HG03439 (cell line): ENCODE results near the gene SLFN11.
"Not testable (repeated sequence)": the region's sequence is repeated elsewhere in the genome, so short reads cannot be mapped to it uniquely, and the experiment has no call there.

Experiments
- ATAC-seq: cut with Tn5 transposase; IDR thresholded peaks from one replicate; pipeline ENCODE4 v1.9.1; 2021; ENCODE audit warnings: mild to moderate bottlenecking, moderate library complexity; ENCODE audit not compliant: unreplicated experiment

The SLFN11 gene

GRCh38 chr17:35368081-35368830 lies 5.2 kb downstream of the SLFN11 start:
- peak; percentile 86 for ATAC-seq

- ATAC-seq: no peak
Measured at GRCh38 chr17:35361027-35361426, 12.4 kb downstream of the SLFN11 start.

GRCh38 chr17:35359398-35359797 lies 14.0 kb downstream of the SLFN11 start:
- no peak for ATAC-seq

DNA sequence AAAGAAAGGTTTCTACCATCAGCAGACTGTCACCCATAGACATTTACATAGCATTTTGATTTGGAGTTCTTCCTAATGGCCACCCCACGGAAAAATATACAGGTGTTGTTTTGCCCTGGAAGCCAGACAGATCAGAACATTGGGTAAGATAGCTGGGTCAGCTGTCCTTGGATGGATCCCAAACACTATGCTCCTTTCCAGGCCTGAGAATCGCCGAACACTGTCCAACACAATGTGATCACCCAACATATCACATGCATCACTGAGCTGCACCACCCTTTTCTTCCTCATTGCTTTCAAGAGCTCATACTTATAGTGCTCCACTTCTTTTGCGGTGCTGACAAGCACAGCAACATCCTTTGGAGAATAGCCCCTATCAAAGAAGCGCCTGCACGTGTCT lies 21.1 kb downstream of the SLFN11 start:
- ATAC-seq: no peak

DNA sequence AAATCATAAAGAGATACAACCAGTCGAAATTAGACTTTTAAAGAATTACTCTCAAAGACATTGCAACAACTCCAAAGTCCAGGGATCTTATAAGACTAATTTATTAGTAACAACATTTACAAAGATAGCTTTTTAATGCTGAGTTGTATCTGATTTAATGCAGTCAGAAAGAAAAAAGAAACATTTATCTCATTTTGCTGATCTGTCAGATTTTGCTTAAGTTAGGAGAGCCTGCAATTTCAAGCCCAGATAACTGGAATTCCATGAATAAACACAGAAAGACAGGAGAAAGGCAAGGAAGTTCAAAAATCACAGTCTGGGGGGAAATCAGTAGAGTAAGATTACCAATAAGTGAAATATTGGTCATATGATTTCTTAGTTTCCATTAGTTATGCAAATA lies 22.9 kb downstream of the SLFN11 start:
- ATAC-seq: no peak

- no peak for ATAC-seq
Measured at GRCh38 chr17:35345926-35346771, 27.3 kb downstream of the SLFN11 start.

DNA sequence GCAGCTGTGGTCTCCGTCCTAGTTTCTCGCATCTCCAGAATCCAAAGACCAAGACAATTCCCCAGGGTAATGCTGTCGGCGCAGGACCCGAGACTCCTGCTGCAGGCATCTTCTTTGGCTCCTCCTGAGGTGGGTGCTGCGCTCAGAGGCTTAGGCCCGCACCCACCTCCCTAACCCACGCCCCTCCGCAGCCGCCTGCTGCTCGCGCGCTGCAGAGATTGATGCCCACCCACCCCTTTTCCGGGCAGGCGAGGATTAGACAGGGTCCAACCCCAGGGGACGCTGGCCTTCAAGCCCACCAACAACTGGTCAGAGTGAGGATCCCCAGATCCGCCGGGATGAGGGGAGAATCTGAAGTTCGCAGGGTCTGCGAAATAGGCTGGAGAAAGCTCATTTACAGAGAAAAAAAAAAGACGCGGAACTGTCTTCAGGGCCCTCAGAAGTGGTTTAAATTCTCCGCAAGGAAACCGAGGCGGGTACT lies 27.9 kb downstream of the SLFN11 start:
- no peak for ATAC-seq

GRCh38 chr17:35344262-35344661 lies 29.2 kb downstream of the SLFN11 start:
- no peak for ATAC-seq

DNA sequence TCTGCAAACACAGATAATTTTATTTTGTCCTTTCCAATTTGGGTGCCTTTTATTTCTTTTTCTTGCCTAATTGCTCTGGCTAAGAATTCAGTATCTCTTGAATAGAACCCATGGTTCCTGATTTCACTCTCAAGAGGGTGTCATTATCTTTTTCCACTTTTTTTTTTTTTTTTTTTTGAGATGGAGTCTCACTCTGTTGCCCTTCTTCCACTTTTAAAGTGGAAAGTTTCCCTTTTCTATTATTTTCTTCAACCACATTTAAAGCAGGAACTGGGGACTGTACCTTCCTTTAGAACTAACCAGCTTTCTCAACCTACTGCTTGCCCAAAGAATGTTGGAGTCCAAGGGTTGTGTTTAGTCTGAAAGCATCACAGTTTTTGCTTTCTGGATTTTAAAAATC lies 31.1 kb downstream of the SLFN11 start:
- no peak for ATAC-seq

- ATAC-seq: no peak
Measured at GRCh38 chr17:35341411-35341992, 31.9 kb downstream of the SLFN11 start.

GRCh38 chr17:35338230-35338629 lies 35.2 kb downstream of the SLFN11 start:
- no peak for ATAC-seq

DNA sequence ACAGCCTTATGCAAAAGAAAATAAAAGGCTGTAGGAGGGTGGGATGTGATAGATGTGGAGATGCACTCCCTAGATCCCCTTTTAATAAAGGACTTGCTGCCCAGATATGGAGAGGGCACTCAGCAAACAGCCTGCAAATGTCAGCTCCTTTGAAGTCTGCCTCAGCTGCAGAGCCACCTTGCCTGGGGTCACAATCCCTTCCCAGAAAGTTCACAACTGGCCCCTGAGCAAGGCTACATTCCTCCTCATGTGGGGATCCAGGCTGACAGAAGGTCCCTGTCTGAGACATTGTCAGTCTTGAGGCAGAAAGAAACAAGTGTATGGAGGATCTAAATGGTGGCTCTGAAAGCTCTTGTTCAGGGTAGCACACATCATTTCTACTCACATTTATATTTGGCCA lies 36.1 kb downstream of the SLFN11 start:
- ATAC-seq: no peak

DNA sequence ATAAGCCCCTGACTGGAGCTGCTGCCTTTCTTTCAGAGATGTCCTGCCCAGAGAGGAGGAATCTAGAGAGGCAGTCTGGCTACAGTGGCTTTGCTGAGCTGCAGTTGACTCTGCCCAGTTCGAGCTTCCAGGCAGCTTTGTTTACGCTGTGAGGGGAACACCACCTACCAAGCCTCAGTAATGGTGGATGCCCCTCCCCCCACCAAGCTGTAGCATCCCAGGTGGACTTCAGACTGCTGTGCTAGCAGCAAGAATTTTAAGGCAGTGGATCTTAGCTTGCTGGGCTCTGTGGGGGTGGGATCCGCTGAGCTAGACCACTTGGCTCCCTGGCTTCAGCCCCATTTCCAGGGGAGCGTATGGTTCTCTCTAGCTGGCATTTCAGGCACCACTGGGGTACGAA lies 39.8 kb downstream of the SLFN11 start:
- not testable (repeated sequence) for ATAC-seq

DNA sequence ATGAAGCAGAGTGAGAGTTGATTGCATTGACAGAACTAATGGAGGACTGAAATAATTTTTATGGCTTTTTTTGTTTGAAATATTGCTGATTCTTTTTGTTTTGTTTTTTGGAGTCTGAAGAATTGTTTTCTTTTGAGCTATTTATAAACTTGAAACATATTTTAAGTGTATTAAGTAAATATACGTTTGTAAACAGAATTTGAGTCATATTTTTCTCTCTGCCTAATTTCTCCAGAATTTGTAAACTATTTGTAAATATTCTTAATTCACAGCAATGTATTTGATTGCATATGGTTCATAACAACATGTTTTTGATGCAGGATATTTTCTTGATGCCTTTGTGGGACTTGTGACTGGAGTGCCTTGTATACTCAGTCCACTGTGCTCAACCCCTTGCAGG lies 50.7 kb downstream of the SLFN11 start:
- ATAC-seq: no peak

GRCh38 chr17:35315971-35316370 lies 57.5 kb downstream of the SLFN11 start:
- no peak for ATAC-seq

- no peak for ATAC-seq
Measured at GRCh38 chr17:35315283-35315682, 58.1 kb downstream of the SLFN11 start.

- no peak for ATAC-seq
Measured at GRCh38 chr17:35314415-35315216, 58.8 kb downstream of the SLFN11 start.

- ATAC-seq: no peak
Measured at GRCh38 chr17:35313875-35314409, 59.5 kb downstream of the SLFN11 start.

DNA sequence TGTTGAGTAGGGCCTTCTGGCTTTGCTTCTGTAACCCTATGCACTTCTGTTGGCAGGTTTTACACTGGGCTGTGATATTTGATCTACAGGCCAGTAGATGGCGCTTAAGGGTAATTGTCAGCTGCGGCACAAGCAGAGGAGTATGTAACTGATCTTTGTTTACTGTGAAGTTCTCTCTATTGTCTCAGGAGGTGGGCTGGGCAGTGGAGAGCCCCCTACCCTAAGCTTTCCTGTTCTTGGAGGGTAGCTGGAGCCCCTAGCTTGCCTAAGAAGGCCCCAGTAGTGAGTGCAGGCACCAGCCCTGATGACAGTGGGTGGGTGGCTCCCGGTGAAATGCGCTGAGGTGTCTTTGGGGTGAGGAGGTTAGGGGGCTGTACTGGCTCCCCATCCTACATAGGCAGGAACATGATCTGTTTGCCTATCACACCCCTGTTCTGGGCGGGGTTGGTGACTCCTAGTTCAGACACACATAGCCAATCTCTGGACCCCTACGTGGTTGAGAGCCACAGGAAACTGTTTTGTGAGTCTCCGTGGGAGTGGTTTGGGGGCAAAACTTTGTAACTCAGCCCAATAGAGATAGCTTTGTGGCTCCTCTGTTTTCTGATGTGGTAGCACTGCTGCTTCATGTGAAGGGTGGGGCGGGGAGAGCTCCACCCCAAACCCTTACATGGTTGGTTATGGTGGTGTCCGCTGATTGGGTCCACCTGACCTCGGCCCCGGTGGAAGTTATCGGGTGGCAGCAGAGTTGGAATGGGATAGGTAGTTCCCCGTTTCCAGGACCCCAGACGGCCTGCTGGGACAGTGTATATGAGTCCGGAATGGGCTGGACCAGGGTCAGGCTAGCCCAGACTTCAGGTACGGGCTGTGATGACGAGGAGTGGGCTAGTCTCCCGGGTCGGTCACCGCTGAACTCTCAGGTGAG lies 60.4 kb downstream of the SLFN11 start:
- no peak for ATAC-seq

DNA sequence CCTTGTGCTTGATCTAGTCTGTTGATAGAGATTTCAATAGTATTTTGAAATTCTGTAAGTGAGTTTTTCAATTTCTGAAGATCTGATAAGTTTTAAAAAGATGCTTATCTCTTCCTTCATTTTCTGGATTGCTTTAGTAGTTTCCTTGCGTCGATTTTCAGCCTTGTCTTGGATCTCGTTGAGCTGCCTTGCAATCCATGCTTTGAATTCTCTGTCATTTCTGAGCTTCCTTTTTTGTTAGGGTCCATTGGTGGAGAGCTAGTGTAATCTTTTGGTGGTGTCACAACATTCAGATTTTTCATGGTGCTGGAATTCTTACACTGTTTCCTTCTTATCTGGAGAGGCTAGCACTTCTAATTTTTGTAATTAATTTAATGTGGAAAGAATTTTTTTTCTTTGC lies 61.1 kb downstream of the SLFN11 start:
- no peak for ATAC-seq
